ENCODE data around the gene DUSP28. TPM values are rescaled to one million over a fixed set of nuclear protein-coding genes. Genes with fewer than 3 reads are reported as not detected.
A peak's percentile ranks its signal among the peaks of the same experiment; 100 is the strongest.

DUSP28 gene
- total and polyA plus RNA-seq, 10 of the 15 experiments (the other 5 are each of a cell fraction or from before 2014, with no cell fraction given): 2.5 to 12.5 (median 6.4) TPM

- TF ChIP-seq ELK1 (IDR thresholded peaks at IDR 0.05; ENCODE audit: low read depth, low read length) (no peak), EED (IDR thresholded peaks at IDR 0.05; ENCODE audit: low read depth) (peak; percentile 23; the same call in 1 of the 2 replicates), GATAD2B (conservative IDR thresholded peaks at IDR 0.05; ENCODE audit: low read depth) (peak; percentile 50; the same call in 1 of the 2 replicates), SUZ12 (IDR thresholded peaks at IDR 0.05; ENCODE audit: unreplicated experiment) (no peak), YBX1 (IDR thresholded peaks at IDR 0.05) (no peak), STAT3 (IDR thresholded peaks at IDR 0.05; ENCODE audit: low read depth, low read length) (no peak), ZNF217 (IDR thresholded peaks at IDR 0.05) (no peak), FOXK2 (IDR thresholded peaks at IDR 0.05) (no peak), KAT2A (conservative IDR thresholded peaks at IDR 0.05; ENCODE audit: control insufficient read depth, low read depth, low read length) (no peak), IKZF2 (IDR thresholded peaks at IDR 0.05) (peak; percentile 34 to 57; a peak in 2 of 4 replicates), TAF1 (IDR thresholded peaks at IDR 0.05; ENCODE audit: borderline replicate concordance, low read depth, low read length) (no peak), ZSCAN29 (IDR thresholded peaks at IDR 0.05) (no peak), MXI1 (IDR thresholded peaks at IDR 0.05; ENCODE audit: low read depth, low read length) (no peak), LARP7 (IDR thresholded peaks at IDR 0.05) (peak; percentile 33; the same call in 1 of the 2 replicates), CTCF (IDR thresholded peaks at IDR 0.05 in 2 of 3, conservative IDR thresholded peaks at IDR 0.05 in 1 of 3; ENCODE audit: control insufficient read depth in 2 of 3, extremely low read depth in 1 of 3, insufficient read depth in 1 of 3, low read depth in 3 of 3, low read length in 3 of 3) (peak in 1 of 3 experiments; percentile 13; a peak in 1 of 6 replicates), NR2C2 (IDR thresholded peaks at IDR 0.05; ENCODE audit: borderline replicate concordance, control insufficient read depth, insufficient read length, low read depth) (no peak)
Measured at GRCh38 chr2:240567872-240568677, 7.9 kb downstream of the DUSP28 start, which contains the start of gene RNPEPL1 (continued).
